HTERT RPE-1 (cell line): ENCODE results near the gene PRR20G.
"Not testable (repeated sequence)": the region's sequence is repeated elsewhere in the genome, so short reads cannot be mapped to it uniquely, and the experiment has no call there.

Source experiments
- in situ Hi-C: fragments of 300-500 bp; cut with MboI; formaldehyde crosslinking; loops from 4 replicates; pipeline ENCODE4 v1.14.3; 2020; ENCODE audit warnings: low sequenced_read_pairs

PRR20G gene

GRCh38 chr3:127304121-127304744 is 16.4 kb upstream of the PRR20G start:
- in situ Hi-C loops = no loop called here

GRCh38 chr3:127299276-127299675 is 11.4 kb upstream of the PRR20G start:
- in situ Hi-C loops = no loop called here

DNA sequence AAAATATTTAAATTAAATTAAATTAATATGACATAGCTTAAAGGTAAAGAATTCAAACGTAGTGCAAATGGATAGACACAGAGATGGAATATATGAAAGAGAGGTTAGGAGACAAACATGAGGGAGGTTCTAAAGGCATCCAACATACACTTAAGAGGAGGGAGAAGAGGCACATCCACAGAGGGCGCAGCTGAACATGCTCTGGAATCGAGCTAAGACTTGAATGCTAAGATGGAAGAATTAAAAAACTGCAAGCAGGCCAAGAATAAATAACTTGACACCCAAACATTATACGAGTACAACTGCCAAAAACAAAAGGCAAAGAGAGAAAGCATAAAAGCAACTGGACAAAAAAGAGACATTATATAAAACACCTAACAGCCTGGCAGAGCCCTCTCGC is 9.1 kb upstream of the PRR20G start:
- in situ Hi-C loops = no loop called here

GRCh38 chr3:127296166-127296565 is 8.3 kb upstream of the PRR20G start:
- in situ Hi-C loops = no loop called here

GRCh38 chr3:127293650-127294049 is 5.8 kb upstream of the PRR20G start:
- in situ Hi-C loops = not testable (repeated sequence)

- in situ Hi-C loops = no loop called here
These were observed 3.8 kb upstream of the PRR20G start for GRCh38 chr3:127291611-127292010.

DNA sequence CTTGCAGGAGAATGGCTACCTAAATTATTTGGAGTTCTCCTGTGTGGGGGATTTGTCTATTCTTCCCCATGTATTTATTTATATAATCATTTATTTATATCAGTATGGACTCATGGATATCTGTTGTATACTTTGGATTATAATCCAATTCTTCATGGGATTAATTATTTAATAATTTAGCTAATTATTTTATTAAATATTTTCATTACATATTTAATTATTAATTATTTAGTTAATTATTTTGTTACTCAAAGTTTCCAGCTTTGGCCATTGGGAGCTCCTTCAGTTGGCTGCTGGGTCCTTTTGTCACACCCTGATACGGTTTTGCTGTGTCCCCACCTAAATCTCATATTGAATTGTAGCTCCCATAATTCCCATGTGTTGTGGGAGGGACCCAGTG is 3.3 kb upstream of the PRR20G start:
- in situ Hi-C loops = no loop called here

- in situ Hi-C loops = no loop called here
These were observed 2.1 kb upstream of the PRR20G start for GRCh38 chr3:127289706-127290575.

- in situ Hi-C loops = no loop called here
These were observed 1.3 kb upstream of the PRR20G start for GRCh38 chr3:127288921-127289705.

DNA sequence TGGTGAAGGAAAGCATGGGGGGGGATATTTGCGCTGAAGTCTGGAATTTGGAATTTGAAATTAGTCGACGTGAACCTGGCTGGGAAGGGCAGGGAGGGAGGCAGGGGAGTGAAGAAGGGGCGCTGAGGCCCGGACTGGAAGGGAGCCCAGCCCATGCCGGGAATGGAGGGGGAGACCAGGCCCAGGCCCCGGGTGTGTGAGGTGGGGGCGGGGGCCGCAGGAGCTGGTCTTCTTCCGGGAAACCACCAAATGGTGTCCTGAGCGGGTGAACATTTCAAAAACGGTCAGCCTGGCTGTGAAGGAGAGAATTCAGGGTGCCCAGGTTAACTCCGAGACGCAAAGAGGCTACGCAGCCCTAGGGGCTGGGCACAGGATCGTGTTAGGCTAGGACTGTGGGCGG is 497 bp upstream of the PRR20G start:
- in situ Hi-C loops = no loop called here

DNA sequence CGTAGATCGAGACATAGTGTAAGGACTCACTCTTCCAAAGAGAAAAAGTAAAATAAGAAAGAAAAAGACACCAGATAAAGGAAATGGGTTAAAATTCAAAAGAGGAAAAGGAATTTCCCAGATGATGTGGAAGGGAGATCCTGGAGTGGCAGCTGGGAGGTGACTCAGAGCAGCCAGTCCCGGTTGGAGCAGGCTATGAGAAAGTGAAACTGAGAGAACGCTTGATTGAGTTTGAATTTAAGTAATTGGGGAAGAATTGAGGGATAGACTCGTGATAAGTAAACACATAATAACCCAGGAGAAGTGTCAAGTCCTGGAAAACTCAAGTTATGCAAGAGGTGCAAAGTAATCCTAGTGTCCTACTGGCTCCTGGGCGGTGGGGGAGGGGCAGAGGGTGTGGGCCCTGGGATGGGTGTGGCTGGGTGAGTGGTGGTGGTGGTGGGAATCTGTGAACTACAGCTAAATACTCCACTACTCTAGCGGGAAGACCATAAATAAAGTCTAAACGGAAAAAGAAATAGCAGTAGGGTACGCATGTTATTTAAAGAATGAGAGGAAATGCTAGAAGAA is 1.2 kb downstream of the PRR20G start:
- in situ Hi-C loops = no loop called here

GRCh38 chr3:127284258-127284657 is 3.6 kb downstream of the PRR20G start:
- in situ Hi-C loops = no loop called here

- in situ Hi-C loops = no loop called here
These were observed 10.3 kb downstream of the PRR20G start for GRCh38 chr3:127277561-127277960.

DNA sequence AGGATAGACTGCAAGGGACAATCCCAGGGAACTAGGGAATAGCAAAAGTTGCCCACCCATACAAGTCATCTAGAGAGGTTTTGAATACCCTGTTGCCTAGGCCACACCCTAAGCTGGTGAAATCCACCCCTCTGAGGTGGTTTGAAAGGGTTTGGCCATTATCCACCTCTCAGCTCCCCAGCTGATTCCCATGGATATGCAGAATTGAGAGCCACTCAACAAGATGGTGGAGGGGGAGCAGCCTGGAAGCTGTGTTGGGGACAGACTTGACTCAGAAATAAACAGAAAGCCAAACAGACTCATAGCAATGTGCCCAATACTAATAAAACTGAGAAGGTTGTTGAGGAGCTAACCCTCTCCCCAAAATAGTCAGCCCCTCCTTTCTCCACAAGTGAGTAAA is 10.9 kb downstream of the PRR20G start:
- in situ Hi-C loops = no loop called here

DNA sequence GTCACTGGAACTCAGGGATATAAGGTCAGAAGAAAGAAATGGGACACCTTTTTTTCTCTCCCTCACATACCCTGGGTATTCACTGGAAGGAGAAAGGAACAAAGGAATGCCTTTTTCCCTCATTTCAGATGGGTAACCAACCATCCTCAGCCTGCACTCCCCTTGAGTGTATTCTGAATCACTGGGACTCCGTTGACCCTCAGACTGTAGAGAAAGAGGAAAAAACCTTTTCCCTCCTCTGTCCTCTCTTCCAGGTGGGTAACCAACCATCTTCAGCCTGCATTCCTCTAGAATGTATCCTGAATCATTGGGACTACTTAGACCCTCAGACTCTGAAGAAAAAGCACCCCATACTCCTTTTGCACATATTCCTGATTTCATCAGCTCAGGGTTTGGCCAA is 11.4 kb downstream of the PRR20G start:
- in situ Hi-C loops = no loop called here

- in situ Hi-C loops = no loop called here
These were observed 12.5 kb downstream of the PRR20G start for GRCh38 chr3:127275287-127275781.

DNA sequence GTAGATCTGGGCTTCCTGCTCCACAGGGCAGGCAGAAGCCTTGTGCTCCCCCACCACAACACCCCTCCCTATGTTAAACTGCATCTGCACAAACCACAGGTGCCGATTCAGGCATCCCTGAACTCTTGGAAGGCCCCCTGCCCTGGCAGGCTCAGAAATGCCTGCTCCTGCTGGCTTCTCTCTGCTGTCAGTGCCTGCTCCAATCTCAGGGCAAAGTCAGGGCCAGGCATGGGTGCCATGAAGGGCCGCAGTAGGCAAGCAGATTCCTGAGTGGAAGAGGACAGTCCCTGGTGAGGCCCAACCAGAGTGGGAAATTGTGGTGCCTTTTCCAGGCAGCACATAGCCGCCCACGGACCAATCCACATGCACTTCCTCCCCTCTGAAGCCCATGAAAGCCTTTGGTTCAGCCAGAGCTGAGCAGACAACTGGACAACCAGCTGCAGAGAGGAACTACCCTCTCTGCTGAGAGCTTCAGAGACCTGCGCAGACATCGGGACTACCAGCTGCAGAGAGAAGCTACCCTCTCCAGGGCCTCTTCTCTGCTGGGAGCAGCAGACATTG is 13.6 kb downstream of the PRR20G start:
- in situ Hi-C loops = no loop called here

GRCh38 chr3:127273206-127273605 is 14.6 kb downstream of the PRR20G start:
- in situ Hi-C loops = no loop called here

GRCh38 chr3:127266186-127266585 is 21.7 kb downstream of the PRR20G start:
- in situ Hi-C loops = no loop called here

GRCh38 chr3:127265581-127265981 is 22.3 kb downstream of the PRR20G start:
- in situ Hi-C loops = no loop called here
